Left ventricle myocardium superior (tissue), 1 donor: ENCODE results near the gene PLEKHA6. TPM values are rescaled to one million over a fixed set of nuclear protein-coding genes. Genes with fewer than 3 reads are reported as not detected.
"Not testable (repeated sequence)": the region's sequence is repeated elsewhere in the genome, so short reads cannot be mapped to it uniquely, and the experiment has no call there.

Source experiments
- ATAC-seq: fragments of 200-7000 bp; cut with Tn5 transposase; one replicate; pipeline ENCODE4 v1.9.1; 2020; ENCODE audit warnings: mild to moderate bottlenecking, moderate library complexity
- DNase-seq: peaks from one replicate; pipeline ENCODE4 v3.0.0-alpha.2; 2020
- intact Hi-C: fragments of 100-400 bp; cut with micrococcal nuclease; formaldehyde crosslinking; loops from one replicate; pipeline ENCODE4 v1.11.0; 2022
- total RNA-seq: library from RNA; stranded (reverse); fragmentation: NEBNext Ultra II Directional; extraction: Animal tissue kit (Norgen Biotek cat#: 25700); gene quantifications from one replicate; pipeline ENCODE4 v1.2.1, GENCODE V29; 2021
- donor health status: DM: no; HTN: yes; CAD: no; lungs with severe emphysema.

The PLEKHA6 gene
- total RNA-seq, 1 donor from 2014 or later: 21.6 TPM

DNA sequence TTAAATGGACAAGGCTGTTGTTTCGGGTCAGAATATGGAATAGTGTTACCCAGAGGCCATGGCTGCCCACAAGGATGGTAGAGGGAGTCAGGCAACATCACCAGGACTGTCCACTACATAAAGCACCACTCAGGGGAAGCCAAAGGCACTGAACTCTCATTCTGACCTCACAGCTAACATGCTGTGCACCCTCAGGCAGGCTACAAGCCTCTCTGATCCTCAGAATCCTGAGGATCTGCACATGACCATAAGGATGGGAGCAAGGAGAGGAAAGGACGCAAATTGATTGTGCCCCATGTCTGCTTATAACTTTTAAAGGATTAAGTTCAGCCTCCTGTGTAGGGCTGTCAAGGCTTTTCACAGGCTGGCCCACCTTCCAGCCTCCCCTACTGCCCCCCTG lies 38.7 kb downstream of the PLEKHA6 start:
- ATAC-seq (no peak), DNase-seq (no peak)
- intact Hi-C loops: no loop called here

DNA sequence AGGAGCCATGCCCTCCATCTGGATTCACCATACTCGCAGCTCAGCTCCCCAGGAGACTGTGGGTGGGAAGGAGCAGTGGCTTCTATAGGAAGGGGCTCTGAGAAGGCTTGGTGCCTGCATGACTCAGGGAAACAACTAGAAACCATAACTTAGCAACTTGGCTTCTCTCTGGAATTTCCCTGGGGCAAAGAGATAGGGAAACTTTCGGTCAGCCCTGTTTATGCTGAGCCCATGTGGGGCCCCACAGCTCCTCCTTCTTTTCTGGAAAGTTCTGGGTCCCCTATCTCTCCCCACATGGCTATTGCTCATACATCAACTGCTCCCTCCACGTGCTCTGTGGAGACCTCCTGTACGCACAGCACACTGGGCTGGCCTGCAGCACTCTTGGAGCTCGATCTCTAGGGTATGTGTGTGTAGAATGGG lies 39.3 kb downstream of the PLEKHA6 start:
- DNase-seq (no peak), ATAC-seq (no peak)
- intact Hi-C loops: no loop called here

DNA sequence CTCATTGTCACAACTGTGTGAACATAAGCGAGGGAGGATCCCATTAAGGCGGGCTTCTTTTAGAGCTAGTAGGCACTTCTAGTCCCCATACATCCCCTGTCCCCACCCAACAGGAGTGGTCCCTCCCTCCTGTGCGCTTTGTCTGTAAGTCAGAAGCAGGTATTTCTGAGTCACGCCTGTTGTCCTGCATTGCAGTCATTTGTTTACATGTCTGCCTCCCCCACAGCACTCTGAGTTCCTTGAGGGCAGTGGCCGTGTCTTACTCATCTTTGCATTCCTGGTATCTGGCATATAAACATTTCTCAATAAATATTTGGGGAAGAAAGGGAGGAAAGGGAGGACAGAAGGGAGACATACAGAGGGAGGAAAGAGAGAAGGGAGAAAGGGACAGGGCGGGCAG lies 40.3 kb downstream of the PLEKHA6 start:
- ATAC-seq (no peak), DNase-seq (no peak)
- intact Hi-C loops: no loop called here

DNA sequence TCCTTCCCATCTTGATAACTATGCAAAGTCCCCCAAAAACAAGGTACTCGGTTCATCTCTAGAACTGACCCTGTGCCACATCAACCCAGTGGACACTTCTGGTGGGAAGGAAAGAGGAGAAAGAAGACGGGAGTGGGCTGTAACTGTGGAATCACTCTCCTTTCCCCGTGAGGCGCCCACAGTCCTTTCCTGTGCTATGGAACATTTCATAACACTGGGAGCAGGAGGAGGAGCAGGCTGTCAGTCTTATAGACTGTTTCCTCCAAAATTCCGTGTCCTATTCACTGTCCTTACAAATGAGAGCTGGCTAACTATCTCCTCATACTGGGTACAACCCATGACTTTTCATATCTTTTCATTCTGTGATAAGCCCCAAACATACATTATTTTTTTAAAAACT lies 40.7 kb downstream of the PLEKHA6 start:
- peak; percentile 56 for ATAC-seq
- DNase-seq: no peak

DNA sequence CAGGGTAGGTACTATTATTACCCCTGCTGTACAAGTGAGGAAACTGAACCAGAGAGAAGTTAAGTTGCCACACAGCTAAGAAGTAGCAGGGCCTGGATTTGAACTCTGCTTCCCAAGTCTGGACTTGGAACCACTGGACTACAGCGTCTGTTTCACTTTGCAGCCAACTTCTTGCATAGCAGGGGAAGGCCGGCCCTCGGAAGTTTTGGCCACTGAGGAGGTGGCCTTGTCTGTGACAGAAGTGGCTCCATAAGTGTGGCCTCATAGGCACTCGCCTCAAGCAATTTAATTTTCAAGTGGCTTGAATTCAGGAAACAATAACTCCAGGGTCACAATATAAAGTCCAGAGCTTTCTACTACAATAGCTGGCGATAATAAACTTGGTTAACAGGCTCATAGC lies 41.4 kb downstream of the PLEKHA6 start:
- ATAC-seq: no peak
- intact Hi-C loops: no loop called here
- DNase-seq: no peak

More for the DNA sequence above, 40.7 kb downstream of the PLEKHA6 start:
- intact Hi-C loops: no loop called here

DNA sequence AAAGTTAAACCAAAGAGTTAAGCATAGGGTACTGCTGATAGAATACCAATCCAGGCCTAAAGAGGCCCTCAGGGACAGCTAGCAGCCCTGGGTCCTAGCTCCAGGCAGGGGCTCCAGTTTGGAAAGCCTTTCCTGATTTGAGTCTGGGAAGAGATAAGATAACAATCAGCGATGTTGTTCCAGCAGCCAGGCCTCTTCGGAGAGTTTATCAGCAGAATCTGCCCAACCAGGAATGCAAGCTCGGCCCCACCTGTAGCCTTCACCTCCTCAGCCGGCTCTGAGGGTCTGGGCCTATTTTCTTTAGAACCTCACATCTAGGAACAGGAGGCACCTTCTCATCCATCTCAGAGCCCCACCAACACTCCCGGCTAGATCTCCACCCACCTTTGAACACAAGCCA lies 42.6 kb downstream of the PLEKHA6 start:
- ATAC-seq (no peak), DNase-seq (no peak)
- intact Hi-C loops: no loop called here

DNA sequence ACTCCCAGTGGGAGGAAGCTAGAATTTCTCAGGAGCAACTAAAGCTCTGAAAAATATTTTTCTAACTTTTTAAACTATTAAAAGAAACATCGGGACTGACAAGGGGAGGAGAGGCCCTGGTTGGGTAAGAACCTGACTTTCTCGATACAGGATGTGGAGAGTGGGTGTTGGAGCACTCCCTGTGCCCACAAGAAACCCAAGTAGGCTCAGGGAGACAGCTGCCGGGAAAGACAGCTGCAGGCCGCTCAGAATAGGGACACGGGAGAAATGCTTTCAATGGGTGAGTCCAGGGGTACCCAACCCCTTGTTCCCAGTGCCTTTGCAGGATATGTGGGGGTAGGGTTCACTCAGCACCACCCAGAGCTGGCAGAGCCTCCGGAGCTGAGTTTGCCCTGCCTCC lies 43.6 kb downstream of the PLEKHA6 start:
- ATAC-seq (no peak), DNase-seq (no peak)
- intact Hi-C loops: no loop called here

DNA sequence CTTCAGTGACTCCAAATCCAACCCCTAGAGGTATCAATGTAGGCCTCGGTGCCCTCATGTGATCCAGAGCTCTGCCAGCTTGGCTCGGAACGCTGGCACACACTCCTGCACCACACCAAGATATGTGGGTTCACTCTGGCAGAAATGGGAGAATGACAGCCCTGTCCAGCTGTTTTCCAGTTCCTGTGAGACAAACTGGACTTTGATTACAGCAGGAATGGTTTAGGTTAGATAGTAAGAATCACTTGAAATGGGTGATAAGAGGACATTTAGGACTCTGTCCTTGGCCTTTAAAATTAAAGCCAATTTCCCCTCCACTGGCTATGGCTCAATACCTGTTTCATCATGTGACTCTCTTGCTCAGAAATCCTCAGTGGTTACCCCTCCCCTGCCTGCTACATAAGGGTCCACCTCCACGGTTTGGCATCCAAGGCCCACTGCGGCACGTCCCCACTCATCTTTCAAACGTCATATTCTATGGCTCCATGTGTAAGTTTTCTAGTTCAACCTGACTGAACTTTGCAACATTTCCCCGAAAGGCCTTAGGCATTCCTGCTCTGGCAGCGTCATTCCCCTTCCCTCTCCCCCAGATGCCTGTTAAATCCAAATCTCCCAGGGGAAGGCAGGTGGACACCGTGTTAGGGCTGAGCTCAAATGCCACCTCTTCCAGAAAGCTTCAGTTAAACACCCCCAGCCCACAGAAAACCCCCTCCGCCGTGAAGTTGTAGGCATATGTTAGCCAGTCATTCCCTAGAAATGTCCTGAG lies 44.7 kb downstream of the PLEKHA6 start:
- ATAC-seq: no peak
- no peak for DNase-seq
- intact Hi-C loops: no loop called here

DNA sequence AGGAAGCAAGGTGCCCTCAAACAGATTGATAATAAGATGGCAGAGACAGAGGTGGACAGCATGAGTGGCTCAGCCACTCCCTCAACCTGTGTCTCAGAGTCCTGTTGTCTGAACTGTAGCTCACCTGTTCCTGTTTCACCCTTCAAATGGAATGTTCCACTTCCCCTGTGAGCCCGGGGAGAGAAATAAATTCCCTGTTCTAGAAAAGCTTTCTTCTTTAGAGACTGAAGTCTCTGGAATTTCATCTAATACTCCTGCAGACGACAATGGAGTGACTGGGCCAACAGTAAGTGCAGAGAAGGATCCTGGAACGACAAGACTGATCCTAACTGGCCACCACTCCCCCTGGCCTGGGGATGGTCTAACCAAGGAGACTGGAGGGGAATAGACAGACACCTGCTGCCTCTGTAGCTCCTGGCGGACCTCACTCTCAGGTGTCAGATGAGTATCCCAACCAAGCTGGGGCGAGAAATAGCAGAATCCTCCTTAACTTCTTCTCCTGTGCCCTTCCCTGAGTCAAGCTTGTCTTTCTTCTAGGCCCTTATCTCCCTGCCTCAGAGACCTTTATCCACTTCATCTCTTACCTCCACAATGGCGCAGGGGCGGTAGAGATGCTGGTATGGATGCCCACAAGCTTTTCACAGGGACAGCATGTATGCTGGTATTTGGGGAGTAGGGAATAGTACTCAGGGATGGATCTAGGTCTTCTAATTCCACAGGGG lies 45.4 kb downstream of the PLEKHA6 start:
- DNase-seq (no peak), ATAC-seq (no peak)
- intact Hi-C loops: no loop called here

DNA sequence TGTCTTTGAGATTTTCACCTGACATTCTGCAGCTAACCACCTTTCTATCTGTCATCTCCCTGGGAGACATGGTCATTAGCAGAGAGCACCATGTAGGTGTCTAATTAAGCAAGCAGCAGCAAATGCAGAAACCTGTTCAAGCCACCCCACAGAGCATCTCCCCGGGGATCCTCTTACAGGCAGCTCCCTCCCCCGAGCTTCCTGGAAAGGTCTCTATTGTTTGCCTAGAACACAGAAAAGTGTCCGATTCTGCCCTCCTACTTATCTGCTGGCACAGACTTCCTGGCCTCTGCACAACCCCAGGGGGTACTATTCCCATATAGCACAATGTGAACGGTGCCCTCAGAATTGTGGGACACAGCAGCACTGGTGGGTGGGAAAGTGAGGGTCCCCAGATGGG lies 46.1 kb downstream of the PLEKHA6 start:
- intact Hi-C loops: no loop called here
- ATAC-seq: no peak
- no peak for DNase-seq

DNA sequence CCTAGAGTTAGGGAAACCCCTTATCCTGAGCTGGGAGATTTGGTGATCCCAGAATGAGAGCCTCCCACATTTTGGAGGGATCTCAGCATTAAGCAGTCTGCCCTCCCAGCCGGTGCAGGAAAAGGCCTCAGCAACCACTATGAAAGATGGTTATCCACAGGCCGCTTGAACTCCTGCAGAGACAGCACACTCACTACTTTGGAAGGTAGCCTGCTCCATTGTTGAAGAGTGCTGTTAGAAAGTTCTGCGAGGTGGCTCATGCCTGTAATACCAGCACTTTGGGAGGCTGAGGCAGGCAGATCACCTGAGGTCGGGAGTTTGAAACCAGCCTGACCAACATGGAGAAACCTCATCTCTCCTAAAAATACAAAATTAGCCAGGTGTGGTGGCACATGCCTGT lies 48.8 kb downstream of the PLEKHA6 start:
- ATAC-seq, intact Hi-C loops, DNase-seq: not testable (repeated sequence)

DNA sequence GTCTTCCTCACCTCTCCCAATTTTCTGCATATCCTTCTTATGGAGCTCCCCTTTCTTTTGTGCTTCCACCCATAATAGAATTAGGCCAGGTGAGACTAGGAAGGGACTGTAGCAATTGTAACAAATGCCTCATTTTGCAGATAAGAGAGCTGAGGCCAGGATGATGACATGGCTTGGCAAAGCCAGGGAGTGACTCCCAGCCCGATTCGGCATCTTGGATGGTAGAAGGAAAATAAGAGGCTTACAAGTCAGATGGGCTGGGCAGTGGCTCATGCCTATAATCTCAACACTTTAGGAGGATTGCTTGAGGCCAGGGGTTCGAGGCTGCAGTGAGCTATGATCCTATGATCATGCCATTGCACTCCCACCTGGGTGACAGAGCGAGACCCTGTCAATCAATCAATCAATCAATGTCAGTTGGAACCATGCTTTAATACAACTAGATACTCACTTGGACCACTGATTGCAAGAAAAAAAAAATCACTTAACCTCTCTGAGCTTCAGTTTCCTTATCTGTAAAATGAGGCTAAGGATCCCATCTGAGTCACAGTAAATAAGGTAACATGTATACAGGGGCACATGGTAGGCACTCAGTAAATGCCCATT lies 51.6 kb downstream of the PLEKHA6 start:
- no peak for ATAC-seq
- DNase-seq: no peak
- intact Hi-C loops: no loop called here

DNA sequence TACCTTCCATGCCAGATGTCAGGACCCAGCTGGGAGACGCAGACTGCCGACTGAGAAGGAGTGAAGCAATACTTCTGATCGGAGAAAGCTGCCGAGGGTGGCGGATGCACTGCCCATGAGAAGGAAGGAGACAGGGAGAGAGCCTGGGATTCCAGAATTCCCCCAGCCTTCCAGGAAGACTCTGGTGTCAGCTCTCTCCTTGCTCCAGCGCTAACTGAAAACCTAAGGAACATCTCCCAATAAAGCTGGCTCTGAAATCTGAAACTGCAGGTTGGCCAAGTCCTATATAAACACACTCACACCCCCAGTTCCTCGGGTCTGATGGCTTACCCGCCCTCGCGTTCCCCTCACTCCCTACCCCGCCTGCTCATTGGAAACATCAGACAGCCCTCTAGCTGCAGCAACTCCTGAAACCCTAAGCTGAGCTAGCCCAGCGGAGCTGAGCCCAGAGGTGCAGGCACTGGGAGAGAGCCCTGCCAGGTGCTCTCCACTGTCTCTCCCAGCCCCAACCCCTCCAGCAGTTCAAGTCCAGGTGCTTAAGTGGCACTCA lies 52.3 kb downstream of the PLEKHA6 start:
- intact Hi-C loops: no loop called here

DNA sequence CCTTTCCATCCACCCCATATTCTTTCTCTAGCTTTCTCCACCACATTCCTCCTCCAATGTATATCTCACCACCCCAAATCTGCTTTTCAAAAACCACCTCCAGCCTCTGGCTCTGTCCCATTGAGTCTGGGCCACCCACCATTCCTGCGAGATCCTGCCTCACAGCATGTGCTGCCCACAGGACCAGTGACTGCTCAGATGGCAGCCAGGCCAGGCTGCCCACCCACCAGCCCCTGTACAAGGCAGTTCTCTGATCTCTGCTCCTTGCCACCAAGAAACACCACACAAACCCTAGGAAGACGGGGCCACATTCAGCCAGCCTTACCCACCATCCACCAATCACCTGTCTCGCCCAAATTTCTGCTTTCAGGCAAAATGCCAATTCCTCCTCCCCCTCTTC lies 53.7 kb downstream of the PLEKHA6 start:
- no peak for DNase-seq
- intact Hi-C loops: no loop called here
- ATAC-seq: no peak

More for the DNA sequence above, 52.3 kb downstream of the PLEKHA6 start:
- DNase-seq (peak; percentile 53), ATAC-seq (peak; percentile 93)

DNA sequence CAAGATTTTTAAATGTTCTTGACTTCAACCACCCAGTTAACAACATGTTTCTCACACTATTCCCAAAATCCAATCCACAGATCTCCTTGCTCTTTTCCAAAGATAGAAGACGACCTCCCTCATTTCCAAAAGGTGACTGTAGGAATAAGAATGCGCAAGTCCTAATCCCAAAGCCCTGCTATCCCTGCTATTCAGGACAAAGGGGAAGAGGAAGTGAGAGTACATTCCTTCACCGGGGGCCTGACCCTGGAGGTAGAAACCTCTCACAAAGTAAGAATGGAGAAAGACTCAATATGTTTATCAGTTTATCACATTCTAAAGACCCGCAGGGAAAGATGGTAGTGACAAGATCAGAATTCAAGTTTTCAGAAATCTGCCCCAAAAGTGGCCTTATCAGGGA lies 55.7 kb downstream of the PLEKHA6 start:
- ATAC-seq (no peak), DNase-seq (no peak)
- intact Hi-C loops: no loop called here

DNA sequence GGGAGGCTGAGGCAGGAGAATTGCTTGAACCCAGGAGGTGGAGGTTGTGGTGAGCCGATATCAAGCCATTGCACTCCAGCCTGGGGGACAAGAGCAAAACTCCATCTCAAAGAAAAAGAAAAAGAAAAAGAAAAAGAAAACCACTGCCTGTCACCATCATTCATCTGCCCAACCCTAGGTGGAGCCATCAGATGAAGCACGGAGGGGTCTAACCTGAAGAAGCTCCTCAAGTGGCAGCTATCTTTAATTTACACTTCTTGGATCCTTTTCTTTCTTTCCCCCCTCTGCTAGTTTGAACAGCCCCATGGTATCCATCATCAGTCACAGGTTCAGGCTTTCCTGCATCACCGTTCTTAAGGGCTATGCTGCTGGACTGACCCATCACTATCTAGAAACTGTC lies 57.0 kb downstream of the PLEKHA6 start:
- DNase-seq (no peak), ATAC-seq (no peak)
- intact Hi-C loops: no loop called here

DNA sequence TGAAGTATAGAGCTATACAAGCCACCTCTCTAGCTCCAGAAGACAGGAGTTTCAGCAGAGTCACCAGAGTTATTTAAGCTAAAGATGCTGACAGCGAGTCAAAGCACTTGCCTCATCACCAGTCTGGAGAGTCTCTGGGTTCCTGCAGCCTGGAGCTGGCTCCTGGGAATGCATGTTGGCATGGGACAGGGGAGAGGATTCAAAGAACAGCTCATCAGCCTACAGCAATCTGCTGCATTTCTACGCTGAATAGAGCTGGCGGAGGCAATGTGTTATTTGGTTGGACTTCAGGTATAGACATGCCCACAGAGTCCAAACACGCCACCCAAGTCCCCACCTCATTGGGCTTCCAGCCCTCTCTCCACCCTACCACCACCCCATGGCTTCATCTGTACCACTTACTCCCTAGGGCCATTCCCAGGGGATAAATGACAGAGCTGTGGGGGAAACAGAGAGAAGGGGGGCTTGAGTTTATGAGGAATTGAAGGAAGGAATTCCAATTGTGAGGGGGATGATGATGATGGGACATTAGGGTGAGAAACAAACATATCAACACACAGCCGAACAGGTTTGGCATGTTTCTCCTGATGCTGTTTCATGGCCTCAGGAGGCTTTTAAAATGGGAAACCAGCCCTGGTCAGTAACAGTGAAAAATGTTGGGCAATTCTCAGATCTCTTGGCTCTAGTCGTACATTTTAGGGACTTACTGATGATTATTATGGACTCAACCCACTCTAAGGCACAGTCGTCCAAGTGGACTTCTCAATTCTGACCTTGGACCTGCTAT lies 58.4 kb downstream of the PLEKHA6 start:
- intact Hi-C loops: no loop called here
- no peak for DNase-seq
- peak; percentile 54 for ATAC-seq

DNA sequence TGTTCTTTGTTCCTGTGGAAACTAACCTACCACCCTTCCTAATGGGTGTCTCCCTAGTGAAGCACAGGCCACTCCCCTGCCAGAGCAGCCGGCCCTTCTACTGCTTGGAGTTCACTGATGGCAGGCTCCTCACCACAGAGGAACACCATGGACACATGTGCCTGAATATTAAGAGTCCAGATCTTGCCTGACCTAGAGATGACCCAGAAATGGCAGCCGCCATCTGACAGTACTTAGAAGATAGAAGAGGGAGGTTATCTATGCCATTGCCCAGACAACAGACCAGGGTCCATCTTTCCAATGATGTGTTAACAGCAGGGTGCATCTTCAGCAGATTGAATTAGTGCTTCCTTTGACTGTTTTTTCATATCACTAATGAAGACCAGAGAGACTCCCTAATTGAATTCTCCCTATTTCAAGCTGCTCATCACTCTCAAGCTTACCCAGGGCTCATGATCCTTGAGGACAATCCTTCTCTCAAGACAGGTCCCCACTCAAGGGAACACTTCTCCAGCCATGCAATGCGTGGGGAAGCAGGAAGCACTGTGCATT lies 59.8 kb downstream of the PLEKHA6 start:
- ATAC-seq: peak; percentile 37
- intact Hi-C loops: no loop called here
- no peak for DNase-seq

DNA sequence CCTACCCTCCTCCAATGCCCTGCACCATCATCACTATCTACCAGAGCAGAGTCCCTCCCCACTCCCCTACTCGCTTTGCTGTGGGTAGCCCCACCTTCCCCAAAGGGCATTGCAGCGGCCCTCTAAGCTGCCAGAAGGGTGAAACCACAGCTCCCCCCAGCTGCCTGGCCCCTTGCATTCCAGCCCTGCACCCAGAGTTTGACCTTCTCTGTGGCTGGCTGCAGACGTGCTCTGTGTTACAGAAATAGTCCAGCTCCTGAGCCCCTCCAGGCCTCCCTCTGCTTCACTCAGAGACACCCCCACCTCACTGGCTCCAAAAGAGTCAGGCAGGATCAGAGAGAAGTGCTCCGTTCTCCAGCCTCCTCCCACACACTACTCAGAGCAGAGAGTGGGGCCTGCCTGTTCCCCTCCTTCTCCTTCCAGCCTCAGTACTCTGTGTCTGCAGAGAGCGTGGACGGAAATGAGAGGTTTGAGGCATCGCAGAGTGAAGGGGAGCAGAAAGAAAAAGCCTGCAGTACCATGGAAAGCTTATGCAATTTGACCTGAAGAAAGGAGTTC lies 63.2 kb downstream of the PLEKHA6 start:
- DNase-seq: no peak
- intact Hi-C loops: no loop called here
- peak; percentile 21 for ATAC-seq
